ENCODE results near the gene NAA10.

DNA sequence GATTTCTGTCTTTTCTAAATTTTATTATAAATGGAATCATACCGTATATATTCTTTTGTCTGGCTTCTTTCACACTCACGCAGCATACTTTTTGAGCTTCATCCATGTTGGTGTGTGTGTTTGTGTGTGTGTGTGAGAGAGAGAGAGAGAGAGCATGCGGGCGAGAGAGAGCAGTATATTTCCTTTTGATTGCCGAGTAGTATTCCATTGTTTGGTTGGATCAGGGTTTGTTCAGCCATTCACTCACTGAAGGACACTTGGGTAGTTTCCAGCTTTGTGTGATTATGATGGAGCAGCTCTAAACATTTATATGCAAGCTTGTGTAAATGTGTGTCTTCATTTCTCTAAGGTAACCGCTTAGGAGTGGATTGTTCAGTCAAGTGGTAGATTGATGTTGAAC is 45.7 kb downstream of the NAA10 start:
- TF ChIP-seq, protein P1, sequence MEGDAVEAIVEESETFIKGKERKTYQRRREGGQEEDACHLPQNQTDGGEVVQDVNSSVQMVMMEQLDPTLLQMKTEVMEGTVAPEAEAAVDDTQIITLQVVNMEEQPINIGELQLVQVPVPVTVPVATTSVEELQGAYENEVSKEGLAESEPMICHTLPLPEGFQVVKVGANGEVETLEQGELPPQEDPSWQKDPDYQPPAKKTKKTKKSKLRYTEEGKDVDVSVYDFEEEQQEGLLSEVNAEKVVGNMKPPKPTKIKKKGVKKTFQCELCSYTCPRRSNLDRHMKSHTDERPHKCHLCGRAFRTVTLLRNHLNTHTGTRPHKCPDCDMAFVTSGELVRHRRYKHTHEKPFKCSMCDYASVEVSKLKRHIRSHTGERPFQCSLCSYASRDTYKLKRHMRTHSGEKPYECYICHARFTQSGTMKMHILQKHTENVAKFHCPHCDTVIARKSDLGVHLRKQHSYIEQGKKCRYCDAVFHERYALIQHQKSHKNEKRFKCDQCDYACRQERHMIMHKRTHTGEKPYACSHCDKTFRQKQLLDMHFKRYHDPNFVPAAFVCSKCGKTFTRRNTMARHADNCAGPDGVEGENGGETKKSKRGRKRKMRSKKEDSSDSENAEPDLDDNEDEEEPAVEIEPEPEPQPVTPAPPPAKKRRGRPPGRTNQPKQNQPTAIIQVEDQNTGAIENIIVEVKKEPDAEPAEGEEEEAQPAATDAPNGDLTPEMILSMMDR (IDR thresholded peaks at IDR 0.05) = no peak
- TF ChIP-seq POLR2AphosphoS5 (IDR thresholded peaks at IDR 0.05) = no peak
